Karpas-422 (cell line): Measurements from ENCODE around the gene SIGLECL1. TPM values are rescaled to one million over a fixed set of nuclear protein-coding genes. Genes with fewer than 3 reads are reported as not detected.

ENCODE experiments used
- DNase-seq: peaks from one replicate; pipeline ENCODE4 v3.0.0-alpha.2; 2015
- H2AFZ ChIP-seq: fragments of 200-600 bp; sonication (generic); 2 replicates; pipeline ENCODE4 v1.6.1; 2014; ENCODE audit warnings: antibody characterized with exemption, low read length, mixed read lengths
- H3K27ac ChIP-seq: fragments of 200-600 bp; sonication (generic); 2 replicates; pipeline ENCODE4 v1.5.1; 2014; ENCODE audit warnings: mild to moderate bottlenecking, low read length, moderate library complexity
- H3K27me3 ChIP-seq: fragments of 200-600 bp; sonication (generic); 2 replicates; pipeline ENCODE4 v1.6.1; 2014; ENCODE audit warnings: low read length, mixed read lengths
- H3K36me3 ChIP-seq: fragments of 200-600 bp; sonication (generic); 2 replicates; pipeline ENCODE4 v1.6.1; 2014; ENCODE audit warnings: low read length, mixed read lengths; ENCODE audit not compliant: insufficient read depth
- H3K4me1 ChIP-seq: fragments of 200-600 bp; sonication (generic); 2 replicates; pipeline ENCODE4 v1.6.1; 2014; ENCODE audit warnings: mild to moderate bottlenecking, low read length, mixed read lengths
- H3K4me2 ChIP-seq: fragments of 200-600 bp; sonication (generic); 2 replicates; pipeline ENCODE4 v1.6.1; 2014; ENCODE audit warnings: low read length, low read depth, mild to moderate bottlenecking; ENCODE audit not compliant: poor library complexity, severe bottlenecking
- H3K4me3 ChIP-seq: fragments of 200-600 bp; sonication (generic); 2 replicates; pipeline ENCODE4 v1.5.1; 2014; ENCODE audit warnings: mild to moderate bottlenecking, antibody characterized with exemption, low read length, mixed read lengths
- H3K79me2 ChIP-seq: fragments of 200-600 bp; sonication (generic); 2 replicates; pipeline ENCODE4 v1.6.1; 2014; ENCODE audit warnings: mild to moderate bottlenecking, low read length, mixed read lengths
- H3K9ac ChIP-seq: fragments of 200-600 bp; sonication (generic); 2 replicates; pipeline ENCODE4 v1.6.0; 2014; ENCODE audit warnings: low read length
- H3K9me2 ChIP-seq: fragments of 200-600 bp; sonication (generic), shearing (Covaris generic); replicated peaks from 2 replicates; pipeline ENCODE4 v1.6.0; 2014; ENCODE audit warnings: mild to moderate bottlenecking, low read length, moderate library complexity; ENCODE audit not compliant: insufficient read depth
- H3K9me3 ChIP-seq: fragments of 300-700, 200-600 bp; sonication (generic); 2 replicates; pipeline ENCODE4 v1.6.1; 2014; ENCODE audit warnings: low read length, mixed read lengths
- H4K20me1 ChIP-seq: fragments of 200-600 bp; sonication (generic); 2 replicates; pipeline ENCODE4 v1.6.1; 2014; ENCODE audit warnings: mild to moderate bottlenecking, antibody characterized with exemption, low read length, low read depth; ENCODE audit not compliant: insufficient read depth
- total RNA-seq: library from RNA; depleted of rRNA; stranded (reverse); fragments of >200 nt; shearing (Covaris generic); gene quantifications from 2 replicates; pipeline ENCODE4 v1.2.3, GENCODE V29; 2014; ENCODE audit warnings: low replicate concordance

SIGLECL1 gene
- total RNA-seq, 1 experiment from 2014 or later = not detected

GRCh38 chr19:51256155-51256625 lies 5.3 kb downstream of the SIGLECL1 start:
- no peaks in the 10 kb centered on the region for H3K9me2 ChIP-seq
- H3K27ac ChIP-seq = no peak overlapping the region
- no peaks in the 10 kb centered on the region for H3K79me2 ChIP-seq
- peaks cover 26% of the 10 kb centered on the region for H3K4me1 ChIP-seq
- H3K9me3 ChIP-seq = no peaks in the 10 kb centered on the region
- H4K20me1 ChIP-seq = no peaks in the 10 kb centered on the region
- H3K36me3 ChIP-seq = no peaks in the 10 kb centered on the region
- H2AFZ ChIP-seq = 0 out of 2 replicates have a peak overlapping the region, but pooled peaks have one; percentile 13
- no peaks in the 10 kb centered on the region for H3K27me3 ChIP-seq
- H3K4me3 ChIP-seq = no peak overlapping the region
- H3K9ac ChIP-seq = no peak overlapping the region
- no peak overlapping the region for H3K4me2 ChIP-seq
- no peak for DNase-seq

GRCh38 chr19:51257471-51257870 lies 6.6 kb downstream of the SIGLECL1 start:
- Histone ChIP-seq H3K9me3 (no peaks in the 10 kb centered on the region), H4K20me1 (no peaks in the 10 kb centered on the region), H3K4me2 (no peak overlapping the region), H2AFZ (no peak overlapping the region), H3K4me3 (no peak overlapping the region), H3K27me3 (no peaks in the 10 kb centered on the region), H3K27ac (no peak overlapping the region), H3K9me2 (no peaks in the 10 kb centered on the region), H3K36me3 (no peaks in the 10 kb centered on the region), H3K79me2 (no peaks in the 10 kb centered on the region), H3K9ac (no peak overlapping the region), H3K4me1 (peaks cover 26% of the 10 kb centered on the region)
- DNase-seq = no peak

GRCh38 chr19:51258165-51259160 lies 7.6 kb downstream of the SIGLECL1 start:
- Histone ChIP-seq H3K36me3 (no peaks in the 10 kb centered on the region), H3K79me2 (no peaks in the 10 kb centered on the region), H3K9ac (no peak overlapping the region), H3K4me3 (no peak overlapping the region), H3K9me2 (no peaks in the 10 kb centered on the region), H4K20me1 (no peaks in the 10 kb centered on the region), H3K9me3 (no peaks in the 10 kb centered on the region), H3K27me3 (no peaks in the 10 kb centered on the region), H3K4me1 (peaks cover 26% of the 10 kb centered on the region), H3K4me2 (peak overlapping the region; percentile 25), H2AFZ (no peak overlapping the region), H3K27ac (no peak overlapping the region)
- DNase-seq = peak; percentile 64

- Histone ChIP-seq H2AFZ (no peak overlapping the region), H3K9me2 (no peaks in the 10 kb centered on the region), H3K4me3 (no peak overlapping the region), H3K36me3 (no peaks in the 10 kb centered on the region), H3K79me2 (no peaks in the 10 kb centered on the region), H4K20me1 (no peaks in the 10 kb centered on the region), H3K27ac (no peak overlapping the region), H3K9ac (no peak overlapping the region), H3K4me2 (no peak overlapping the region), H3K4me1 (peaks cover 26% of the 10 kb centered on the region), H3K27me3 (no peaks in the 10 kb centered on the region), H3K9me3 (no peaks in the 10 kb centered on the region)
- DNase-seq = peak; percentile 92
Measured at GRCh38 chr19:51259348-51260245, 8.7 kb downstream of the SIGLECL1 start.

GRCh38 chr19:51263808-51264207 lies 12.9 kb downstream of the SIGLECL1 start:
- no peak overlapping the region for H3K9ac ChIP-seq
- DNase-seq = no peak
- no peaks in the 10 kb centered on the region for H3K27me3 ChIP-seq
- H3K4me1 ChIP-seq = peaks cover 5% of the 10 kb centered on the region
- no peaks in the 10 kb centered on the region; the same call in 1 of the 2 replicates for H4K20me1 ChIP-seq
- H2AFZ ChIP-seq = no peak overlapping the region
- no peaks in the 10 kb centered on the region for H3K79me2 ChIP-seq
- H3K9me2 ChIP-seq = no peaks in the 10 kb centered on the region
- H3K27ac ChIP-seq = no peak overlapping the region
- H3K4me2 ChIP-seq = no peak overlapping the region
- no peaks in the 10 kb centered on the region for H3K36me3 ChIP-seq
- H3K9me3 ChIP-seq = no peaks in the 10 kb centered on the region
- no peak overlapping the region for H3K4me3 ChIP-seq

GRCh38 chr19:51271067-51271466 lies 20.2 kb downstream of the SIGLECL1 start:
- H3K27me3 ChIP-seq = no peaks in the 10 kb centered on the region
- peaks cover 11% of the 10 kb centered on the region for H3K4me1 ChIP-seq
- no peak overlapping the region for H3K4me3 ChIP-seq
- H3K9ac ChIP-seq = no peak overlapping the region
- DNase-seq = no peak
- no peaks in the 10 kb centered on the region for H3K9me2 ChIP-seq
- H3K4me2 ChIP-seq = no peak overlapping the region
- H4K20me1 ChIP-seq = no peaks in the 10 kb centered on the region; the same call in 1 of the 2 replicates
- no peak overlapping the region for H2AFZ ChIP-seq
- H3K27ac ChIP-seq = no peak overlapping the region
- H3K79me2 ChIP-seq = no peaks in the 10 kb centered on the region
- H3K9me3 ChIP-seq = no peaks in the 10 kb centered on the region
- H3K36me3 ChIP-seq = no peaks in the 10 kb centered on the region

GRCh38 chr19:51272183-51272810 lies 21.4 kb downstream of the SIGLECL1 start:
- Histone ChIP-seq H3K4me3 (no peak overlapping the region), H3K27me3 (no peaks in the 10 kb centered on the region), H3K4me2 (peak overlapping the region; percentile 23), H3K9me3 (no peaks in the 10 kb centered on the region), H4K20me1 (no peaks in the 10 kb centered on the region; the same call in 1 of the 2 replicates), H3K36me3 (no peaks in the 10 kb centered on the region), H3K9ac (no peak overlapping the region), H2AFZ (no peak overlapping the region), H3K27ac (no peak overlapping the region), H3K79me2 (no peaks in the 10 kb centered on the region), H3K9me2 (no peaks in the 10 kb centered on the region), H3K4me1 (peaks cover 11% of the 10 kb centered on the region)
- no peak for DNase-seq
